Measurements from ENCODE around the gene EXOC4.

The EXOC4 gene

GRCh38 chr7:133962646-133963045, 709.8 kb downstream of the EXOC4 start:
- TF ChIP-seq, protein P1, sequence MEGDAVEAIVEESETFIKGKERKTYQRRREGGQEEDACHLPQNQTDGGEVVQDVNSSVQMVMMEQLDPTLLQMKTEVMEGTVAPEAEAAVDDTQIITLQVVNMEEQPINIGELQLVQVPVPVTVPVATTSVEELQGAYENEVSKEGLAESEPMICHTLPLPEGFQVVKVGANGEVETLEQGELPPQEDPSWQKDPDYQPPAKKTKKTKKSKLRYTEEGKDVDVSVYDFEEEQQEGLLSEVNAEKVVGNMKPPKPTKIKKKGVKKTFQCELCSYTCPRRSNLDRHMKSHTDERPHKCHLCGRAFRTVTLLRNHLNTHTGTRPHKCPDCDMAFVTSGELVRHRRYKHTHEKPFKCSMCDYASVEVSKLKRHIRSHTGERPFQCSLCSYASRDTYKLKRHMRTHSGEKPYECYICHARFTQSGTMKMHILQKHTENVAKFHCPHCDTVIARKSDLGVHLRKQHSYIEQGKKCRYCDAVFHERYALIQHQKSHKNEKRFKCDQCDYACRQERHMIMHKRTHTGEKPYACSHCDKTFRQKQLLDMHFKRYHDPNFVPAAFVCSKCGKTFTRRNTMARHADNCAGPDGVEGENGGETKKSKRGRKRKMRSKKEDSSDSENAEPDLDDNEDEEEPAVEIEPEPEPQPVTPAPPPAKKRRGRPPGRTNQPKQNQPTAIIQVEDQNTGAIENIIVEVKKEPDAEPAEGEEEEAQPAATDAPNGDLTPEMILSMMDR (IDR thresholded peaks at IDR 0.05; ENCODE audit: borderline replicate concordance, insufficient read depth, low read depth, low read length): no peak
- no peak overlapping the region for H3K4me3 ChIP-seq (ENCODE audit: low read depth, low read length)

DNA sequence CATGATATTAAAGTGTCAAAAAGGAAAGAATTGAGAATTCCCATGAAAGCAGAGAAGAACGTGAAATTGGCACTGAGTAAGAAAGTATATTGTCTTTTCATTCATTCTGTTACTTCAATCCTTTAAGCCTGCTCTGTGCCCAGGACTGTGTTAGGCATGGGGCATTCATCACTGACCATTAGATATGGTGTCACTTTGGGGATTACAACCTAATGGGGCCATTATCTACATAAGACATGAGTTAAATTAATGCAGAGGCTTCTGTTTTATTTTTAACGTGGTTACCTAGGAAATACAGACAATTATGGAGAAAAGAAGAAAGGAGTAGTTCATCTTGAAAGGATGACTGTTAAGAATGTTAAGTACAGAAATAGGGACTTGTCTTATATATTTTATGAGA, 710.8 kb downstream of the EXOC4 start:
- TF ChIP-seq, protein P1 (IDR thresholded peaks at IDR 0.05; ENCODE audit: borderline replicate concordance, insufficient read depth, low read depth, low read length): no peak
- no peak overlapping the region for H3K4me3 ChIP-seq (ENCODE audit: low read depth, low read length)

GRCh38 chr7:133971625-133972024, 718.7 kb downstream of the EXOC4 start:
- H3K4me3 ChIP-seq (ENCODE audit: low read depth, low read length): no peak overlapping the region
- TF ChIP-seq, protein P1 (IDR thresholded peaks at IDR 0.05; ENCODE audit: borderline replicate concordance, insufficient read depth, low read depth, low read length): no peak

DNA sequence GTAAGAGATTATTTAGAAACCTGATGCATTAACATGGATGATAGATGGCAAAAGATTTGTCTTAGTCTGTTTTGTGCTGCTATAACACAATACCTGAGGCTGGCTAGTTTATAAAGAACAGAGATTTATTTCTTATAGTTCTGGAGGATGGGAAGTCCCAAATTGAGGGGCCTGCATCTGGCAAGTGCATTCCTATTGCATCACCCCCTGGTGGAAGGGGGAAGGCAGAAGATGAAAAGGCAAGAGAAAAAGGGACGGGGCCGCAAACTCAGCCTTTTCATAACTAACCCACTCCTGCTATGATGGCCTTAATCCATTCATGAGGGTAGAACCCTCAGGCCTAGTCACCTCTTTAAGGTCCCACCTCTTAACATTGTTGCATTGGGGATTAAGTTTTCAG, 720.8 kb downstream of the EXOC4 start:
- TF ChIP-seq, protein P1 (IDR thresholded peaks at IDR 0.05; ENCODE audit: borderline replicate concordance, insufficient read depth, low read depth, low read length): no peak
- no peak overlapping the region for H3K4me3 ChIP-seq (ENCODE audit: low read depth, low read length)

- TF ChIP-seq, protein P1 (IDR thresholded peaks at IDR 0.05; ENCODE audit: borderline replicate concordance, insufficient read depth, low read depth, low read length): no peak
- no peak overlapping the region for H3K4me3 ChIP-seq (ENCODE audit: low read depth, low read length)
These were observed 722.3 kb downstream of the EXOC4 start for GRCh38 chr7:133975130-133975529.

GRCh38 chr7:133976140-133976539, 723.3 kb downstream of the EXOC4 start:
- TF ChIP-seq, protein P1 (IDR thresholded peaks at IDR 0.05; ENCODE audit: borderline replicate concordance, insufficient read depth, low read depth, low read length): no peak
- no peak overlapping the region for H3K4me3 ChIP-seq (ENCODE audit: low read depth, low read length)

GRCh38 chr7:133977409-133978274, 724.8 kb downstream of the EXOC4 start:
- no peak overlapping the region for H3K4me3 ChIP-seq (ENCODE audit: low read depth, low read length)
- TF ChIP-seq, protein P1 (IDR thresholded peaks at IDR 0.05; ENCODE audit: borderline replicate concordance, insufficient read depth, low read depth, low read length): no peak
